Panc1 (cell line): ENCODE results near the gene GRID1. TPM values are rescaled to one million over a fixed set of nuclear protein-coding genes. Genes with fewer than 3 reads are reported as not detected.

Experiments
- ATAC-seq: fragments of 200-7000 bp; cut with Tn5 transposase; 2 replicates; pipeline ENCODE4 v1.9.1; 2020; ENCODE audit warnings: mild to moderate bottlenecking, moderate library complexity
- BruUV-seq: library from RNA; stranded (reverse); fragments of 400-500 nt; replicated peaks from 2 replicates; lab custom pipeline; 2021; lab: Mats Ljungman, UMichigan
- CTCF ChIA-PET: fragments of 300-600 bp; sonication (Branson Sonifier 250); formaldehyde crosslinking; loops from one replicate; lab custom pipeline; 2022; ENCODE audit warnings: antibody characterized with exemption; lab: Charles Lee
- POLR2A ChIA-PET: fragments of 300-600 bp; sonication (Branson Sonifier 250); formaldehyde crosslinking; loops from one replicate; lab custom pipeline; 2022; ENCODE audit warnings: antibody characterized with exemption; lab: Charles Lee
- DNase-seq: peaks from one replicate; pipeline ENCODE4 v3.0.0-alpha.2; 2010; ENCODE audit warnings: low read depth, low spot score
- H3K27ac ChIP-seq: 2 replicates; pipeline ENCODE4 v1.5.1; 2011; ENCODE audit warnings: mild to moderate bottlenecking, low read length, inconsistent platforms
- H3K27me3 ChIP-seq: fragments of 200-500 bp; sonication (Bioruptor generic); 2 replicates; pipeline ENCODE4 v1.6.0; 2014; ENCODE audit warnings: low read length, inconsistent platforms; ENCODE audit not compliant: control insufficient read depth, insufficient read depth
- H3K36me3 ChIP-seq: fragments of 200-500 bp; sonication (Bioruptor generic); 2 replicates; pipeline ENCODE4 v1.5.1; 2014; ENCODE audit warnings: inconsistent platforms, mild to moderate bottlenecking, low read length, moderate library complexity; ENCODE audit not compliant: control insufficient read depth, insufficient read depth
- H3K4me1 ChIP-seq: 2 replicates; pipeline ENCODE4 v1.5.1; 2011; ENCODE audit warnings: inconsistent platforms, mild to moderate bottlenecking, low read length, moderate library complexity; ENCODE audit not compliant: control insufficient read depth, insufficient read depth
- H3K4me3 ChIP-seq, 2 experiments: 2 replicates each; pipeline ENCODE4 v1.5.1; 2011 to 2012; ENCODE audit warnings: low read depth in 2 of 2, low read length in 2 of 2, mild to moderate bottlenecking in 2 of 2, inconsistent platforms in 1 of 2, moderate library complexity in 1 of 2
- H3K9me3 ChIP-seq: fragments of 200-500 bp; sonication (Bioruptor generic); 2 replicates; pipeline ENCODE4 v1.5.1; 2014; ENCODE audit warnings: low read depth, mild to moderate bottlenecking, inconsistent platforms, low read length, moderate library complexity; ENCODE audit not compliant: control insufficient read depth, insufficient read depth
- POLR2AphosphoS5 ChIP-seq: IDR thresholded peaks from 2 replicates; pipeline ENCODE4 v1.6.1; 2012; ENCODE audit warnings: mild to moderate bottlenecking, low read depth, low read length, moderate library complexity
- REST ChIP-seq, 2 experiments: IDR thresholded peaks; 2 replicates each; pipeline ENCODE4 v1.6.1; 2011 to 2012; ENCODE audit warnings: low read depth in 2 of 2, control low read depth in 1 of 2, low read length in 1 of 2, mild to moderate bottlenecking in 1 of 2, moderate library complexity in 1 of 2; ENCODE audit not compliant: insufficient read depth in 1 of 2
- SIN3A ChIP-seq: IDR thresholded peaks from 2 replicates; pipeline ENCODE4 v1.6.1; 2012; ENCODE audit warnings: low read depth, mild to moderate bottlenecking, low read length, moderate library complexity, borderline replicate concordance; ENCODE audit not compliant: insufficient read depth
- TCF7L2 ChIP-seq: IDR thresholded peaks from 2 replicates; pipeline ENCODE4 v1.6.1; 2011; ENCODE audit warnings: mild to moderate bottlenecking, low read depth, low read length, inconsistent platforms
- in situ Hi-C: cut with HindIII; loops from 2 replicates; pipeline ENCODE4 v1.10.0; 2016; ENCODE audit warnings: low sequenced_read_pairs, low pct_unique_long_range_greater_than_20kb
- intact Hi-C: fragments of 100-400 bp; cut with micrococcal nuclease; formaldehyde crosslinking; loops from one replicate; pipeline ENCODE4 v1.10.0; 2022; ENCODE audit not compliant: unreplicated experiment
- total RNA-seq: library from RNA; stranded (reverse); gene quantifications from one replicate; pipeline ENCODE4 v1.2.1, GENCODE V29; 2021; ENCODE audit not compliant: unreplicated experiment
- TF ChIP-seq, protein P1 (sequence below): fragments of 450-650 bp; IDR thresholded peaks from 2 replicates; pipeline ENCODE4 v1.5.1; 2017; ENCODE audit warnings: mild to moderate bottlenecking

GRID1 gene
- total RNA-seq, 1 experiment from 2014 or later: 2.3 TPM

DNA sequence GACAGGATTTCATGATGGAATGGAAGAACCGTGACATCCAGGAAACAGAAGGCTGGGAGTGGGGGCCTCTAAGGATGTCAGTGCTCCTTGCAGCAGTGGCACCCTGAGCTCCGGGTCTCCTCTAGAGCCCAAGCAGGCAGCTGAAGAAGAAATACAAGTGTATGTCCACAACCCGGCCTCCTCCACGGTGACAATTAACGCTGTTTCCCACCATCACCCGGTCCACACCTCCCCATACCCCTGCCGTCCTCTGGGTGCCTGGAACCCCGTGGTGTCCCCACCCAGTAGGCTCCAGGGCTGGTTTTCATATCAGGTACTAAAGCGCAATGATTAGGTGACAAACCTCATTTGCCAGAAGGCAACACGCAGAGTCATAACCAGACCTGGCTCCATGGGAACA lies 30.3 kb downstream of the GRID1 start:
- intact Hi-C loops (no loop called here), in situ Hi-C loops (no loop called here)
- no TSS peak for BruUV-seq
- no peak for ATAC-seq
- Histone ChIP-seq H3K27me3 (peaks cover 2% of the 10 kb centered on the region; the same call in 1 of the 2 replicates), H3K9me3 (no peaks in the 10 kb centered on the region), H3K4me1 (no peaks in the 10 kb centered on the region), H3K27ac (no peak overlapping the region), H3K36me3 (no peaks in the 10 kb centered on the region), H3K4me3 (no peak overlapping the region)
- DNase-seq: no peak
- TF ChIP-seq SIN3A: no peak
- ChIA-PET CTCF (no interaction called here), POLR2A (no interaction called here)

DNA sequence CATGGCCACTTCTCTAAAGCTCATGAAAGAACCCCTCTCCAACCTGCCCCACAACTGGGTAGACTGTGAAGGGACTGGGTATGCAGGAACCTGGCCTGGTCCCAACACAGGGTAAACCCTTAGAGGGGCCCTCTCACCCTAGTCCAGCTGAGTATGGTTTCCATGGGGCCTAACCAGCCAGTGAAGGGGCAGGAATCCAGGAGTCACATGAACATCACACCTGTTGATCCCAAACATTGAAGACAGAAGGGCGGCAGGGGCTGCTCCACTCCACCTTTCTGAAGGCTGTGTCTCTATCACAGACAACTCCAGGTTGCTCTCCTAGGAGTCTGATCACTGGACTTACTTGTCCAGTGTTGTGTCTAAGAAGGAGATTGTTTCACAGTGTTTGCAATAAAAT lies 30.8 kb downstream of the GRID1 start:
- TF ChIP-seq TCF7L2 (no peak), REST (IDR thresholded peaks at IDR 0.05; ENCODE audit: insufficient read depth in 1 of 2, low read depth in 2 of 2, low read length in 1 of 2) (no peak), SIN3A (no peak), POLR2AphosphoS5 (no peak)
- TF ChIP-seq, protein P1, sequence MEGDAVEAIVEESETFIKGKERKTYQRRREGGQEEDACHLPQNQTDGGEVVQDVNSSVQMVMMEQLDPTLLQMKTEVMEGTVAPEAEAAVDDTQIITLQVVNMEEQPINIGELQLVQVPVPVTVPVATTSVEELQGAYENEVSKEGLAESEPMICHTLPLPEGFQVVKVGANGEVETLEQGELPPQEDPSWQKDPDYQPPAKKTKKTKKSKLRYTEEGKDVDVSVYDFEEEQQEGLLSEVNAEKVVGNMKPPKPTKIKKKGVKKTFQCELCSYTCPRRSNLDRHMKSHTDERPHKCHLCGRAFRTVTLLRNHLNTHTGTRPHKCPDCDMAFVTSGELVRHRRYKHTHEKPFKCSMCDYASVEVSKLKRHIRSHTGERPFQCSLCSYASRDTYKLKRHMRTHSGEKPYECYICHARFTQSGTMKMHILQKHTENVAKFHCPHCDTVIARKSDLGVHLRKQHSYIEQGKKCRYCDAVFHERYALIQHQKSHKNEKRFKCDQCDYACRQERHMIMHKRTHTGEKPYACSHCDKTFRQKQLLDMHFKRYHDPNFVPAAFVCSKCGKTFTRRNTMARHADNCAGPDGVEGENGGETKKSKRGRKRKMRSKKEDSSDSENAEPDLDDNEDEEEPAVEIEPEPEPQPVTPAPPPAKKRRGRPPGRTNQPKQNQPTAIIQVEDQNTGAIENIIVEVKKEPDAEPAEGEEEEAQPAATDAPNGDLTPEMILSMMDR: no peak
- H3K36me3 ChIP-seq: no peaks in the 10 kb centered on the region
- in situ Hi-C loops (no loop called here), intact Hi-C loops (no loop called here)
- H3K27ac ChIP-seq: no peak overlapping the region
- peaks cover 2% of the 10 kb centered on the region; the same call in 1 of the 2 replicates for H3K27me3 ChIP-seq
- ChIA-PET POLR2A (interaction anchor here (0.6 kb wide), 1 partner anchor 47 kb away, joined by 8 read pairs; no protein-coding TSS in a partner anchor), CTCF (no interaction called here)
- BruUV-seq: no TSS peak
- H3K9me3 ChIP-seq: no peaks in the 10 kb centered on the region
- H3K4me3 ChIP-seq: no peak overlapping the region
- no peak for DNase-seq
- no peaks in the 10 kb centered on the region for H3K4me1 ChIP-seq
- no peak for ATAC-seq

DNA sequence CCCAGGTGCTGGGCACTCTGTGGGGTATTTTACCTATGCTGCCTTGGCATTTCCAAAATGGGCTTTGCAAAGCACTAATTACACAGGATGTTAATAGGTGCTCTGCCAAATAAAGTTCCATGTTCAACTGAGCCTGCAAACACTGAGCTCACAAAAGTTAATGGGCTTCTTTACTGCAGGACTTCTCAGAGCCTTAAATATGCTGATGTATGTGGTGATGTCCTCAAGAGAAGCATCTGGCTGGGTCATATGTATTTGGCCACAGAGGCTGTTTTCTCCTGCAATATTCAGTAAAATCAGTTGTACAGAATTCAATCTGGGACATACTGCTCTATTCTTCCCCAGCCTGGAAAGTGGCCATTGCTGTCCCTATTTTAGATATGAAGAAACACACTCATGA lies 31.3 kb downstream of the GRID1 start:
- CTCF ChIA-PET: no interaction called here
- H3K27me3 ChIP-seq: peaks cover 2% of the 10 kb centered on the region; the same call in 1 of the 2 replicates
- no peak overlapping the region for H3K4me3 ChIP-seq
- in situ Hi-C loops (no loop called here), intact Hi-C loops (no loop called here)
- H3K36me3 ChIP-seq: no peaks in the 10 kb centered on the region
- no peak overlapping the region for H3K27ac ChIP-seq
- POLR2A ChIA-PET: interaction anchor here (0.6 kb wide), 1 partner anchor 48 kb away, joined by 8 read pairs; no protein-coding TSS in a partner anchor
- no peaks in the 10 kb centered on the region for H3K9me3 ChIP-seq
- H3K4me1 ChIP-seq: no peaks in the 10 kb centered on the region
- DNase-seq: no peak
- TF ChIP-seq REST (IDR thresholded peaks at IDR 0.05; ENCODE audit: insufficient read depth in 1 of 2, low read depth in 2 of 2, low read length in 1 of 2): no peak
- TF ChIP-seq, protein P1: no peak
- no peak for TF ChIP-seq SIN3A
- TF ChIP-seq TCF7L2: no peak
- TF ChIP-seq POLR2AphosphoS5: no peak
- no peak for ATAC-seq
- BruUV-seq: no TSS peak
